Coronary artery (tissue), 2 donors: ENCODE results near the gene GPR107.

Source experiments
- DNase-seq: peaks from one replicate; pipeline ENCODE4 v3.0.0-alpha.2; 2017; ENCODE audit warnings: low spot score
- H3K27ac ChIP-seq, 2 donors: fragments of 200-600 bp; sonication (generic); one replicate each; pipeline ENCODE4 v1.5.1; 2016 to 2019
- H3K4me3 ChIP-seq: fragments of 200-600 bp; sonication (generic); 2 replicates; pipeline ENCODE4 v1.5.1; 2016; ENCODE audit warnings: mild to moderate bottlenecking, moderate library complexity
- CTCF ChIP-seq: fragments of 200-600 bp; sonication (generic); IDR thresholded peaks from one replicate; pipeline ENCODE4 v1.5.1; 2019; ENCODE audit warnings: antibody characterized with exemption

GPR107 gene

GRCh38 chr9:130149031-130149430, 95.3 kb downstream of the GPR107 start:
- no peak for DNase-seq
- TF ChIP-seq CTCF: no peak
- H3K4me3 ChIP-seq: no peak overlapping the region
- no peak overlapping the region for H3K27ac ChIP-seq

- no peak for TF ChIP-seq CTCF
- Histone ChIP-seq H3K27ac (no peak overlapping the region), H3K4me3 (no peak overlapping the region)
- DNase-seq: no peak
These were observed 96.1 kb downstream of the GPR107 start for GRCh38 chr9:130149654-130150286.

GRCh38 chr9:130150779-130151382, 97.2 kb downstream of the GPR107 start:
- DNase-seq: no peak
- H3K4me3 ChIP-seq: no peak overlapping the region
- H3K27ac ChIP-seq: no peak overlapping the region
- no peak for TF ChIP-seq CTCF

GRCh38 chr9:130154816-130155215, 101.1 kb downstream of the GPR107 start:
- no peak for DNase-seq
- TF ChIP-seq CTCF: no peak
- H3K4me3 ChIP-seq: no peak overlapping the region
- no peak overlapping the region for H3K27ac ChIP-seq

GRCh38 chr9:130155647-130156046, 101.9 kb downstream of the GPR107 start:
- Histone ChIP-seq H3K27ac (no peak overlapping the region), H3K4me3 (no peak overlapping the region)
- no peak for TF ChIP-seq CTCF
- no peak for DNase-seq

- Histone ChIP-seq H3K27ac (no peak overlapping the region), H3K4me3 (no peak overlapping the region)
- peak; percentile 35 for TF ChIP-seq CTCF
- no peak for DNase-seq
These were observed 103.0 kb downstream of the GPR107 start for GRCh38 chr9:130156672-130157071.

GRCh38 chr9:130157079-130157478, 103.4 kb downstream of the GPR107 start:
- no peak overlapping the region for H3K27ac ChIP-seq
- no peak for DNase-seq
- no peak for TF ChIP-seq CTCF
- no peak overlapping the region for H3K4me3 ChIP-seq
